Gastrocnemius medialis (tissue), 4 donors: Measurements from ENCODE around the gene DAPK3. TPM values are rescaled to one million over a fixed set of nuclear protein-coding genes. Genes with fewer than 3 reads are reported as not detected.
A peak's percentile ranks its signal among the peaks of the same experiment; 100 is the strongest.

Experiments
- ATAC-seq, 2 donors: fragments of 150-250 bp; one replicate each; pipeline ENCODE4 v1.9.1; 2016
- DNase-seq, 2 donors: peaks; one replicate each; pipeline ENCODE4 v3.0.0-alpha.2; 2019
- H3K27ac ChIP-seq, 4 donors: fragments of 200-600 bp; sonication (generic); 1 replicate in 1 of 4; 2 replicates in 3 of 4; pipeline ENCODE4 v1.5.1; 2016 to 2018; ENCODE audit warnings: mild to moderate bottlenecking in 2 of 4, moderate library complexity in 1 of 4
- H3K27me3 ChIP-seq, 3 donors: fragments of 200-600 bp; sonication (generic) in 2 of 3; 1 replicate in 1 of 3; 2 replicates in 2 of 3; pipeline versions ENCODE4 v1.5.1 to v1.6.0; 2016 to 2019; ENCODE audit warnings: mild to moderate bottlenecking in 1 of 3, moderate library complexity in 1 of 3
- H3K36me3 ChIP-seq, 2 donors: fragments of 200-600 bp; sonication (generic) in 1 of 2; one replicate each; pipeline ENCODE4 v1.5.1; 2017 to 2018
- H3K4me1 ChIP-seq, 2 donors: fragments of 200-600 bp; sonication (generic) in 1 of 2; one replicate each; pipeline ENCODE4 v1.5.1; 2016 to 2017; ENCODE audit warnings: mild to moderate bottlenecking in 2 of 2
- H3K4me3 ChIP-seq, 4 donors: fragments of 200-600 bp; sonication (generic) in 3 of 4; 1 replicate in 1 of 4; 2 replicates in 3 of 4; pipeline ENCODE4 v1.5.1; 2016 to 2019; ENCODE audit warnings: mild to moderate bottlenecking in 2 of 4
- H3K9me3 ChIP-seq, 3 donors: fragments of 200-600 bp; sonication (generic) in 2 of 3; 1 replicate in 1 of 3; 2 replicates in 2 of 3; pipeline ENCODE4 v1.5.1; 2016 to 2019
- CTCF ChIP-seq, 5 experiments: fragments of 450-650 bp in 3 of 5; fragments of 200-600 bp in 2 of 5; sonication (generic) in 2 of 5; IDR thresholded peaks in 4 of 5; conservative IDR thresholded peaks in 1 of 5; 1 replicate in 4 of 5; 2 replicates in 1 of 5; pipeline ENCODE4 v1.5.1; 2016 to 2019; ENCODE audit warnings: antibody characterized with exemption in 5 of 5, mild to moderate bottlenecking in 3 of 5, moderate library complexity in 3 of 5
- POLR2A ChIP-seq, 2 donors: fragments of 450-650 bp; IDR thresholded peaks; one replicate each; pipeline ENCODE4 v1.6.1; 2017; ENCODE audit warnings: antibody characterized with exemption in 2 of 2, mild to moderate bottlenecking in 2 of 2, moderate library complexity in 2 of 2
- in situ Hi-C, 4 donors: fragments of 200-750 bp; cut with MboI; loops; one replicate each; pipeline versions ENCODE4 v1.15.0 to v1.8.0; 2017; ENCODE audit warnings: low sequenced_read_pairs in 4 of 4
- intact Hi-C: fragments of 100-400 bp; cut with DNase I; formaldehyde crosslinking; loops from one replicate; pipeline ENCODE4 v1.15.1; 2023; ENCODE audit warnings: low total_unique reads
- total RNA-seq, 4 donors: library from RNA; depleted of rRNA; stranded (reverse); fragments of >200 nt; gene quantifications; one replicate each; pipeline versions ENCODE4 v1.1.0 to v1.2.3, GENCODE V29; 2016

Gene DAPK3
- total RNA-seq, 4 donors from 2014 or later: 61.3 to 135 (median 115) TPM

- in situ Hi-C loops: loop anchor here in 1 of 4 donors (10.0 kb wide), 1 partner anchor 83 kb away; the partner anchor contains the start of gene ZBTB7A
- Histone ChIP-seq H3K9me3 (no peaks in the 10 kb centered on the region), H3K27ac (peak overlapping the region; percentile 89 to 100 (median 92)), H3K4me3 (no peak overlapping the region), H3K4me1 (peaks cover 32% of the 10 kb centered on the region in 2 donors), H3K36me3 (peaks cover 0 to 73% of the 10 kb centered on the region in 2 donors), H3K27me3 (no peaks in the 10 kb centered on the region)
- TF ChIP-seq CTCF (IDR thresholded peaks at IDR 0.05 in 4 of 5, conservative IDR thresholded peaks at IDR 0.05 in 1 of 5) (no peak), POLR2A (IDR thresholded peaks at IDR 0.05) (no peak)
- no peak for ATAC-seq
- intact Hi-C loops: loop anchor here (2.0 to 10.0 kb wide), 2 partner anchors 27 to 363 kb away; partner anchors contain the start of gene MPND
- DNase-seq: no peak
Measured at GRCh38 chr19:3981736-3982681, 11.1 kb upstream of the DAPK3 start.

GRCh38 chr19:3981373-3981735, 10.5 kb upstream of the DAPK3 start:
- peaks cover 0 to 80% of the 10 kb centered on the region in 2 donors for H3K36me3 ChIP-seq
- TF ChIP-seq CTCF (IDR thresholded peaks at IDR 0.05 in 4 of 5, conservative IDR thresholded peaks at IDR 0.05 in 1 of 5) (no peak), POLR2A (IDR thresholded peaks at IDR 0.05) (no peak)
- no peaks in the 10 kb centered on the region for H3K9me3 ChIP-seq
- peaks cover 25 to 26% of the 10 kb centered on the region in 2 donors for H3K4me1 ChIP-seq
- no peak for DNase-seq
- ATAC-seq: no peak
- in situ Hi-C loops (loop anchor here in 1 of 4 donors (10.0 kb wide), 1 partner anchor 83 kb away; the partner anchor contains the start of gene ZBTB7A), intact Hi-C loops (loop anchor here (10.0 kb wide), 1 partner anchor 363 kb away; the partner anchor contains the start of gene MPND)
- H3K27me3 ChIP-seq: no peaks in the 10 kb centered on the region
- peak overlapping the region; percentile 89 to 100 (median 92) for H3K27ac ChIP-seq
- no peak overlapping the region for H3K4me3 ChIP-seq

GRCh38 chr19:3980353-3981251, 9.7 kb upstream of the DAPK3 start:
- no peak for DNase-seq

More at GRCh38 chr19:3980353-3981251, 9.7 kb upstream of the DAPK3 start:
- Histone ChIP-seq H3K4me3 (no peak overlapping the region), H3K4me1 (peaks cover 18 to 20% of the 10 kb centered on the region in 2 donors), H3K9me3 (no peaks in the 10 kb centered on the region), H3K27ac (peak overlapping the region in 3 of 4 donors; percentile 89 to 100 (median 91)), H3K36me3 (peaks cover 0 to 88% of the 10 kb centered on the region in 2 donors), H3K27me3 (no peaks in the 10 kb centered on the region)
- no peak for ATAC-seq
- intact Hi-C loops (loop anchor here (10.0 kb wide), 1 partner anchor 364 kb away; the partner anchor contains the start of gene MPND), in situ Hi-C loops (loop anchor here in 1 of 4 donors (10.0 kb wide), 1 partner anchor 84 kb away; the partner anchor contains the start of gene ZBTB7A)
- no peak for TF ChIP-seq POLR2A (IDR thresholded peaks at IDR 0.05)
- TF ChIP-seq CTCF (IDR thresholded peaks at IDR 0.05 in 4 of 5, conservative IDR thresholded peaks at IDR 0.05 in 1 of 5): no peak
